ENCODE results near the gene MYOM1.
"Not testable (repeated sequence)": the region's sequence is repeated elsewhere in the genome, so short reads cannot be mapped to it uniquely, and the experiment has no call there.

Gene MYOM1

GRCh38 chr18:3205239-3205638, 14.5 kb downstream of the MYOM1 start:
- DNase-seq (ENCODE audit: extremely low read depth, low read depth): no peak
- H3K4me3 ChIP-seq (replicated peaks; ENCODE audit: low read depth, low read length): no peak overlapping the region
- no peak for TF ChIP-seq CTCF (IDR thresholded peaks at IDR 0.05; ENCODE audit: low read depth, low read length, missing control alignments)

- no peak for TF ChIP-seq CTCF (IDR thresholded peaks at IDR 0.05; ENCODE audit: low read depth, low read length, missing control alignments)
- no peak for DNase-seq (ENCODE audit: extremely low read depth, low read depth)
- H3K4me3 ChIP-seq (replicated peaks; ENCODE audit: low read depth, low read length): no peak overlapping the region
Observed at GRCh38 chr18:3199942-3200645, 19.7 kb downstream of the MYOM1 start.

GRCh38 chr18:3198260-3198860, 21.4 kb downstream of the MYOM1 start:
- not testable (repeated sequence) for DNase-seq (ENCODE audit: extremely low read depth, low read depth)

GRCh38 chr18:3194947-3195612, 24.7 kb downstream of the MYOM1 start:
- TF ChIP-seq CTCF (IDR thresholded peaks at IDR 0.05; ENCODE audit: low read depth, low read length, missing control alignments): no peak
- DNase-seq (ENCODE audit: extremely low read depth, low read depth): no peak

More at GRCh38 chr18:3198260-3198860, 21.4 kb downstream of the MYOM1 start:
- H3K4me3 ChIP-seq (replicated peaks; ENCODE audit: low read depth, low read length): not testable (repeated sequence)

GRCh38 chr18:3193331-3193730, 26.4 kb downstream of the MYOM1 start:
- no peak for TF ChIP-seq CTCF (IDR thresholded peaks at IDR 0.05; ENCODE audit: low read depth, low read length, missing control alignments)
- H3K4me3 ChIP-seq (replicated peaks; ENCODE audit: low read depth, low read length): no peak overlapping the region
- no peak for DNase-seq (ENCODE audit: extremely low read depth, low read depth)

More at GRCh38 chr18:3194947-3195612, 24.7 kb downstream of the MYOM1 start:
- H3K4me3 ChIP-seq (replicated peaks; ENCODE audit: low read depth, low read length): no peak overlapping the region

GRCh38 chr18:3192752-3193151, 27.0 kb downstream of the MYOM1 start:
- no peak for TF ChIP-seq CTCF (IDR thresholded peaks at IDR 0.05; ENCODE audit: low read depth, low read length, missing control alignments)
- no peak overlapping the region for H3K4me3 ChIP-seq (replicated peaks; ENCODE audit: low read depth, low read length)
- no peak for DNase-seq (ENCODE audit: extremely low read depth, low read depth)

GRCh38 chr18:3192286-3192685, 27.5 kb downstream of the MYOM1 start:
- H3K4me3 ChIP-seq (replicated peaks; ENCODE audit: low read depth, low read length): no peak overlapping the region
- TF ChIP-seq CTCF (IDR thresholded peaks at IDR 0.05; ENCODE audit: low read depth, low read length, missing control alignments): no peak
- no peak for DNase-seq (ENCODE audit: extremely low read depth, low read depth)

Measured in HFF-Myc (cell line).